ENCODE data around the gene GRIPAP1.

The GRIPAP1 gene

GRCh38 chrX:49002091-49002935, at the start of gene GRIPAP1:
TSS of gene GRIPAP1 (minus strand) at chrX:49002264. CDS start at chrX:49002229, 35 bp downstream.
- DNase-seq (ENCODE audit: low read depth in 2 of 2) = peak; percentile 59 to 64

- no peak for DNase-seq (ENCODE audit: low read depth in 2 of 2)
Measured at GRCh38 chrX:49043987-49044281, 41.9 kb upstream of the GRIPAP1 start.

- DNase-seq (ENCODE audit: low read depth in 2 of 2) = peak; percentile 84
Measured at GRCh38 chrX:49043220-49043986, 41.3 kb upstream of the GRIPAP1 start, which contains the start of gene TFE3. TSS of gene TFE3 (minus strand) at chrX:49043357. CDS start at chrX:49043226, 131 bp downstream.

- no peak for DNase-seq (ENCODE audit: low read depth in 2 of 2)
Measured at GRCh38 chrX:49042581-49043219, 40.6 kb upstream of the GRIPAP1 start.

GRCh38 chrX:49041744-49042580, 39.9 kb upstream of the GRIPAP1 start:
- no peak for DNase-seq (ENCODE audit: low read depth in 2 of 2)

- no peak for DNase-seq (ENCODE audit: low read depth in 2 of 2)
Measured at GRCh38 chrX:49040376-49040955, 38.4 kb upstream of the GRIPAP1 start.

GRCh38 chrX:49039598-49040375, 37.7 kb upstream of the GRIPAP1 start:
- DNase-seq (ENCODE audit: low read depth in 2 of 2) = peak; percentile 30 to 32

- no peak for DNase-seq (ENCODE audit: low read depth in 2 of 2)
Measured at GRCh38 chrX:49037883-49038475, 35.9 kb upstream of the GRIPAP1 start.

GRCh38 chrX:49030283-49030682, 28.2 kb upstream of the GRIPAP1 start:
- DNase-seq (ENCODE audit: low read depth in 2 of 2) = no peak

- DNase-seq (ENCODE audit: low read depth in 2 of 2) = no peak
Measured at GRCh38 chrX:49029876-49030275, 27.8 kb upstream of the GRIPAP1 start.

GRCh38 chrX:49019599-49020249, 17.7 kb upstream of the GRIPAP1 start:
- DNase-seq (ENCODE audit: low read depth in 2 of 2) = no peak

- no peak for DNase-seq (ENCODE audit: low read depth in 2 of 2)
Measured at GRCh38 chrX:49019050-49019449, 17.0 kb upstream of the GRIPAP1 start.

- no peak for DNase-seq (ENCODE audit: low read depth in 2 of 2)
Measured at GRCh38 chrX:49003696-49004095, 1.6 kb upstream of the GRIPAP1 start.

GRCh38 chrX:49001521-49002090, 458 bp downstream of the GRIPAP1 start:
- DNase-seq (ENCODE audit: low read depth in 2 of 2) = peak; percentile 3 to 22

GRCh38 chrX:49000636-49001035, 1.4 kb downstream of the GRIPAP1 start:
- DNase-seq (ENCODE audit: low read depth in 2 of 2) = no peak

- DNase-seq (ENCODE audit: low read depth in 2 of 2) = no peak
Measured at GRCh38 chrX:48999030-48999429, 3.0 kb downstream of the GRIPAP1 start.

GRCh38 chrX:48998391-48998790, 3.7 kb downstream of the GRIPAP1 start:
- DNase-seq (ENCODE audit: low read depth in 2 of 2) = no peak

GRCh38 chrX:48997865-48998264, 4.2 kb downstream of the GRIPAP1 start:
- no peak for DNase-seq (ENCODE audit: low read depth in 2 of 2)

- DNase-seq (ENCODE audit: low read depth in 2 of 2) = no peak
Measured at GRCh38 chrX:48997455-48997854, 4.6 kb downstream of the GRIPAP1 start.
